MG63 (cell line): ENCODE data around the gene CYTH3. TPM values are rescaled to one million over a fixed set of nuclear protein-coding genes. Genes with fewer than 3 reads are reported as not detected.

Source experiments
- DNase-seq: peaks from one replicate; pipeline ENCODE4 v3.0.0-alpha.2; 2020
- H3K27me3 ChIP-seq: fragments of 250-450 bp; sonication (Bioruptor Pico); 2 replicates; pipeline ENCODE4 v1.5.1; 2020; ENCODE audit warnings: mild to moderate bottlenecking, moderate library complexity
- H3K36me3 ChIP-seq: fragments of 250-450 bp; sonication (Bioruptor Pico); 2 replicates; pipeline ENCODE4 v1.5.1; 2020; ENCODE audit warnings: mild to moderate bottlenecking, moderate library complexity
- H3K4me3 ChIP-seq: fragments of 250-450 bp; sonication (Bioruptor Pico); 2 replicates; pipeline ENCODE4 v1.5.1; 2020; ENCODE audit warnings: mild to moderate bottlenecking, moderate library complexity
- H3K9me3 ChIP-seq: fragments of 250-450 bp; sonication (Bioruptor Pico); 2 replicates; pipeline ENCODE4 v1.5.1; 2020; ENCODE audit warnings: mild to moderate bottlenecking, moderate library complexity
- total RNA-seq: library from RNA; depleted of rRNA; stranded (reverse); fragments of >200 nt; shearing (Covaris generic); gene quantifications from 2 replicates; pipeline ENCODE4 v1.2.3, GENCODE V29; 2014; ENCODE audit warnings: low replicate concordance

CYTH3 gene
- total RNA-seq, 1 experiment from 2014 or later, result 40.5 TPM

DNA sequence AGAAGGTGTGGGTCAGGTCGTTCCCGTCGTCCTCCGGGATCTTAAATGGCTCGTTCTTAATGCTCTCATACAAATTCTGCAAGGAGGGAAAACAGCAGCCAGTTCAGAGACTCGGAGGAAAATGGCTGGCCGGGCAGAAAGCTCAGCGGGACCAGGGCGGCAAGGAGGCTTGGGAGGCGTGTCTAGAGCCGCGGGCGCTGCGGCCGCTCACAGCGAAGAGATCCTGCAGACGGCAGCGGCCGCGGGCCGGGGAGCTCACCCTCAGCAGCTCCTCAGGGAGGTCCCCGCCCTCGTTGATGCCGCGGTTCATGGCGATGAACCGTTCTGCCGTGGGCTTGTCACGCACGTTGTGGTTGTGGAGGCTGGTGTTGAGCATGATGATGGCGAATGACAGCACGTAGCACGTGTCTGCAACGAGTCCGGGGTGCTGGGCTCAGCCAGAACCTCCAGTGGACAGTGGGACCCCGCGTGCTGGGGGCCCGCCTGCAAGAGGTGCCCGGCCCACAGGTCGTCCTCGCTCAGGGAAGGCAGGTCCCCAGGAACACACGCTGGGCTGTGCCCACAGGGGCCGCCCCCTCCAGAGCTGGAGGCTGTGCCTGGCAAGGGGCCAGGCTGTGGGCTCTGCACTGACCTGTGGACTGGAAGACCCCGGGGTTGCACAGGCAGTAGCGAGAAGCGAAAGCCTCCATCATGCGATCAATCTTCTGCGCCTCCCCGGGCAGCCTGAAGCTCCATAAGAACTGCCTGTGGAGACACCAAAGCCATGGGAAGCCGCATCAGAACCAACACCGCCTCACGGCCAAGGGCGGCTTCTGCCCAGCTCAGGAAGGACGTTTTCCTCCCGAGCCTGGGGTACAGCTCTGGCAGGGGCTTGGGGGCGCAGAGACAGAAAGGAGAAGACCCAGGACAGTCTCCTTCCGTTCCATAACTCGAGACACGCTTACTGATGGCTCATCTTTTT lies 101.6 kb downstream of the CYTH3 start:
- peaks cover 16% of the 10 kb centered on the region for H3K36me3 ChIP-seq
- no peaks in the 10 kb centered on the region for H3K27me3 ChIP-seq
- no peak overlapping the region for H3K4me3 ChIP-seq
- H3K9me3 ChIP-seq, result no peaks in the 10 kb centered on the region
- no peak for DNase-seq

DNA sequence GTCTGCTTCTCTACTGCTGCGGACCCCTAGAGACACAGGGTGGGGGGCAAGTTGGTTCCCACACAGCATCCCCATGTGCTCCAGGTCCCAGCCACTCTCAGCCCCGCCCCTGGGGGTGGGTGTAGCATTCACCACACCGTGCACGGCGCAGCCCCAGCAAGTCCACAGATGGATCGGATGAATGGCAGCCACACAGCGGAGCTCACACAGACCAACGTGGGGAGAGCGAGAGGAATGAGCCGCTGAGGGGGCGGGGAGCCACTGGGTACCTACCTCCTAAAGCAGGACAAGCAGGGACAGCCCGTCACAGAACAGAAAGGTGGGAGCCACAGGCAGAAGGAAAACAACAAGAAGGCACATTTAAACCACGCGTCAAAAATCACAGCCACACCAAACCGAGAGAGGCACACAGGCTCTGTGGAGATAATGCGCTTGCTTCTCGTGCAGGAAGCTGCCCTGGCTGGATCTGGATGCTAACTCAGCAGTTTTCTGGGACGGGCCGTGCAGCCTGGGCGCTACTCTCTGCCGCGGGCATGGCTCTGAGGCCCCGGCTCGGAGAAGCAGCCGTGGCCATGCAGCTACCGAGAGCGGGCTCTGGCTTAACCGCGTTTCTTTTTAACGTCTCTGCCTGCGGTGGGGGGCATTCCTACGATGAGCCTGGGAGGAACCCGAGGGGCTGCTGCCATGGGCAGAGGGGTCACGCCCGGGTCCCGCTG lies 102.5 kb downstream of the CYTH3 start:
- Histone ChIP-seq H3K9me3 (no peaks in the 10 kb centered on the region), H3K36me3 (peaks cover 18% of the 10 kb centered on the region), H3K4me3 (no peak overlapping the region), H3K27me3 (no peaks in the 10 kb centered on the region)
- DNase-seq, result no peak

DNA sequence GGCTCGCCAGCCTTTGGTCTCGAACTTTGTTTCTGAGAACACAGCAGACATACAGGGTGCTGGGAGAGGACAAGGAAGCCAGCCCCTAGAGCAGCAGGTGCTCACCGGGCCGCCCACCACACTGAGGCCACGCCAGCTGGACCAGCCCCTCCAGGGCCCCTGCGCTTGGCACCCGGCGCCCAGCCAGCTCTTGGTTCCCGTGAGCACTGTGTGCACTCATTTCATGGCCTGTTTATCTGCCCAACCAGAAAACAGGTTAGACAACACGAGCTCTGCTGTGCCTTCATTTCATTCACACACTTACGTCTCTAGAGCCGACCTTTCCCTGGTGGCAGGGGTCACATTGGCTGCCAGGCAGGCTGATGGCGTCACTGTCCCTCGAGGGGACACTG lies 104.0 kb downstream of the CYTH3 start:
- Histone ChIP-seq H3K4me3 (no peak overlapping the region), H3K9me3 (no peaks in the 10 kb centered on the region), H3K27me3 (no peaks in the 10 kb centered on the region), H3K36me3 (peaks cover 24% of the 10 kb centered on the region)
- no peak for DNase-seq

DNA sequence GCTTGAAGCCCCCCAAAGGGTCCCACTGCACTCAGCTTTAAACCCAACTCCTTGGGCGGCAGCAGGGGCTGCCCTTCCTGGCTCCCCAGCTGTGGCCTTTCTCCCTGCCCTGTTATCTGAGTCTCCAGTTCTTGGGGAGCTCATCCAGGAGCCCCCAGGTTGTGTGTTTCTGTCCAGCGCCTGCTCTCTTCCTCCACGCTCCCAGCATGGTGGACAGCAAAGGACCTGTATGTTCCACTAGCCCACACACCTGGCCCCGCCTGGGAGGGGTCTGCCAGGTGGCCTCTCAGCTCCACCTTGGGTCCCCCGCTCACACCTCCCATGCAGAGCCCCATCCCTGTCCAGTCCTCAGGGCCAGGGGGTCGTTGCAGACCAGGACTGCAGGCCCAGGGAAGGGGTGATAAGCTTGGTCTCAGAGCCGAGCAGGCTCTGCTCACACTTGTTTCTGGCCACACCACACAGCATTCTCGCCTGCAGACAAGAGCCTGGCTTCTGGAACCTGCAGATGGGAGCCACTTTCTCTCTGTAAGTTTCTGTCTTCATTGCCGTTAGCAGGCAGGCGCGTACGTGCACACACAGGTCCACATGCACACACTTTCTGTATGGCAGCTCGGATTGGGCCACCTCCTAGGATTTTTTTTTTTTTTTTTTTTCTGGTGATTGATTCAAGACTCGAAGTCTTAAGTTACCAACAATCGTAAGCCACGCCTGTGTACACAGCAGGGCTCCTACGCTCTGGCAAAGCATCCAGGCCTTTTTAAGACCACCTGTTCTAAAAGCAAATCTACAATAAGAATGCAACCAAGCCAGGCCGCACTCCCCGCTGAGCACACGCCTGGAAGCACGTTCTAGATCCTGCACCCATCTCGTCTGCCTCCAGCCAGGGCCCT lies 104.6 kb downstream of the CYTH3 start:
- H3K36me3 ChIP-seq, result peaks cover 22% of the 10 kb centered on the region
- no peak for DNase-seq
- no peak overlapping the region for H3K4me3 ChIP-seq
- no peaks in the 10 kb centered on the region for H3K27me3 ChIP-seq
- H3K9me3 ChIP-seq, result no peaks in the 10 kb centered on the region

DNA sequence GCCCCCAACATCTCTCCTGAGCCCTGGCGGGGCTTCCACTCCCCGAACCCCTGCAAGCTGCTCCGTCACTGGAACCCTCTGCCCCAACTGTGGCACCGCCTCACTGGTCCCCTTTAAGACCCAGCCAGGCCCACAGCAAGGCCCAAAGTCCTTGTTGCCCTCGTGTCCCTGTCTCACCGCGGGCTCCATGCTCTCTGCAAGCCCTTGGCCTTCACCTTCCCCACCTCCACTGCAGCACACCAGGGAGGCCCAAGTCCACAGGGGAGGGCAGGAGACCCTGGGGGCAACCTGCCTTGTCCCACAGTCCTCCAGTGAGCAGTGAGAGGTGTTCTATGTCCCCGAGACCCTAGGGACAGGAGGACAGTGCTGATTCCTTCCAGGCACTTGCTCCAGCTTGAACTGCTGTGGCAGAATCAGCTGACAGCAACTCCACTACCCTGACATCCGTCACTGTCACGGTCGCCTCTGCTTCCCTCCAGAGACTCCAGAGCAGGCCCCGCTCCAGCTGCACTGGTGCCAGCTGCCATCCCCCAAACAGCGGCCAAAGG lies 105.3 kb downstream of the CYTH3 start:
- DNase-seq, result no peak
- no peak overlapping the region for H3K4me3 ChIP-seq
- no peaks in the 10 kb centered on the region for H3K27me3 ChIP-seq
- H3K36me3 ChIP-seq, result peaks cover 19% of the 10 kb centered on the region; the same call in 1 of the 2 replicates
- no peaks in the 10 kb centered on the region for H3K9me3 ChIP-seq

DNA sequence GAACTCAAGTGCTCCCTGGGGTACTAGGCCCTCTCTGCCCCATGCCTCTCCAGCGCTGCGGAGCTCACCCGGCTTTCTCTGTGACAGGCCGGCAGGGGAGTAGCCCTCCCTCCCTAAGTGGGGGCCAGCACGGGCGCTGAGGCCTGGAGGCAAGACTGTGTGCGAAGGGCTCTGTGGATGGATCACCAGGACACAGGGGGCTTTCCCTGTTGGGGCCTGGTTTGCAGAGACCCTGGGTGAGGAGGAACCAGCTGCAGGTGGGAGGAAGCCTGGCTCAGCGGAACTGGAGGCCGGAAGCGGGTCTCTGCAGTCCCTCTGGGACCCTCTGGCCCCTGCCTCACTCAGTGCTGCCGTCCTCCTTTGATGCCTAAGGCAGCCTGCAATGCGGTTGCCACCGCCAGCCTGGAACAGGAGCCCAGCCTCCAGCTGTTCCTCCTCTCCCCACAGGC lies 106.0 kb downstream of the CYTH3 start:
- DNase-seq, result no peak
- H3K9me3 ChIP-seq, result no peaks in the 10 kb centered on the region
- no peaks in the 10 kb centered on the region for H3K27me3 ChIP-seq
- H3K36me3 ChIP-seq, result peaks cover 22% of the 10 kb centered on the region; the same call in 1 of the 2 replicates
- no peak overlapping the region for H3K4me3 ChIP-seq

DNA sequence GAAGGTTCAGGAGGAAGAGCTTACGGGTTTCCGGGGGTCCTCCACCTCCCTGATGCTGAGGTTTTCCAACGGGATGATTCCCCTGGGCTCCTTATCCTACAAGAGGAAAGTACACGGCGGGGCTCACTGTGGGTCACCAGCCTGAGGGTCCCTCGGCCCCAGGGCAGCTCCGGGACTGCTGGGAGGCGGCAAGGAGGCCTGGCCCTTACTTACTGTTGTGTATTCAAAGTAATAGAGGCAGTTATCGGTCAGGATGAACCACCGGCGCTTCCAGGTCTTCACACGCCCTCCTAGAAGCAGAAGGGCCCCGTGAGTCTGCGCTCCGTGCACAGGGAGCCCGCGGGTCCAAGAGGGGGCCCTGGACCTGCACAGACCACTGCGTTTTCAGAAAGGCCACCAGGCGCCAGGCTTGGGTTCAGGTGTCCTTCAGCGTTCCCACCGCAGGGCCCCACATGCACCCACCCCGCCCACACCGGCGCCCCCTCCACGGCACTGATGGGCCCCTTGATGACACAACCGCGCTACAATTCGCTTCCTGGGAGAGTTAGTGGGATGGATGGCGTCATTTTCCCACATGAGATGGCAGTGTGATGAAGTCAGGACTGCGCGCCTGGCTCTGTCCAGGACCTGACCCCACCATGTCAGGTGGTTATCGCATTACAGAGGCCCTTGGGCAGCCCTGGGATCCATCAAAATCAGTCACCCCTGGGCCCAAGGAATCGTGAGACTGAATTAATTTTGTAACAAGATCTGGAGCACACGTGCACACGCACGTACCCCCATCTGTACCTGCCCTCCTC lies 106.7 kb downstream of the CYTH3 start:
- H3K4me3 ChIP-seq, result no peak overlapping the region

DNA sequence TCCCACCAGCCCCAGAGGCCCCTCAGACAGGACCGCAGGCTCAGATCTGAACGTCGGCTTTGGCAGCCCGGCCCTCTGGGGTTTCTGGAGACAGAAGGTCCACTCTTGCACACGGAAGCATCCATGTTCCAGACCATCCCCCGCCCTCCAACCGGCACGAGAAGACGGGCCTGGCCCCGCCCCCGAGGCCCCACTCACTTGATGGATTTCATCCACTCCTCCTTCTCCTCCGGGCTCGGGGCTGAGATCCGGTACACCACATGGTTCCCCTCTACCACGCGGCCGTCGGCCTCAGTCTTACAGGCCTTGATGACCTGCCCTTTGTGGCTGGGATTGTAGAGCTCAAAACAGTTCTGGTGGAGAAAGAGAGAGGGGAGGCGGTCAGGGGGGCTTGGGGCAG lies 107.3 kb downstream of the CYTH3 start:
- Histone ChIP-seq H3K4me3 (no peak overlapping the region), H3K27me3 (no peaks in the 10 kb centered on the region), H3K9me3 (no peaks in the 10 kb centered on the region), H3K36me3 (peaks cover 28% of the 10 kb centered on the region)
- no peak for DNase-seq

More for the DNA sequence above, 106.7 kb downstream of the CYTH3 start:
- no peak for DNase-seq
- no peaks in the 10 kb centered on the region for H3K9me3 ChIP-seq
- H3K27me3 ChIP-seq, result no peaks in the 10 kb centered on the region
- H3K36me3 ChIP-seq, result peaks cover 26% of the 10 kb centered on the region

DNA sequence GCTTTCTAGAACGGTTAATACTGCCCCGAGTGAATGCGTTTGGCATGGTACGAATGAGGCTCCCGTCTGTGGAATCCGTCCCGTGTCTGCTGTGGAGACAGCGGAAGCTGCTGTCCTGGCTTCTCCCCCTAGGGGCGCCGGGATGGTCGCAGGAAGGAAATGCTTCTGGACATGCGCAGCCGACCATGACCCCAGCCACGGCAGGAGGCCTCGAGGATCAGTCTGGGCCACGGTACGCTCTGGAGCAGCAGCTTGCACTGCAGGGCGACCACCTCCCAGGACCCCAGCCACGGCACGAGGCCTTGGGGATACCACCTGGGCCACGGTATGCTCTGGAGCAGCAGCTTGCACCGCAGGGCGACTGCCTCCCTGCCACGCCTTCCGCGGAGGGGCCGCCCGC lies 107.9 kb downstream of the CYTH3 start:
- Histone ChIP-seq H3K9me3 (no peaks in the 10 kb centered on the region), H3K36me3 (peaks cover 33% of the 10 kb centered on the region), H3K4me3 (no peak overlapping the region), H3K27me3 (no peaks in the 10 kb centered on the region)
- DNase-seq, result no peak

DNA sequence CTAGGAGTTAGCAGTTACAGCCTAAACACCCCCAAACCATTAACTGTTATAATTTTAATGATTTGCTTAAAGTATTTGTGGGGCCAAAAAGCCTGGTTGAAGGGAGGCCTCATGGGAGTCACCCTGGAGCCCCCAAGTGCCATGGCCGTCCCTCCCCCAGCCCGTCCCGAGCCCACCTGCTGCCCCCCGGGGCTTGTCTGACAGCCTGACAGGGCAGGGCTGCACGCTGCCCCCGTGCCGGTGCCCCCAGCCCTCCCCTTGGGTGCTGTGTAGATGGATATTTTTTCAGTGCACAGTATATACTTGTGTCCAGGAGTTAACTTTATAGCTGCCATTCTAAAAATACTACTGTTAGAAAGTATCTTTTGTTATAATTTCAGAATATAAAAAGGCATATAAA lies 108.4 kb downstream of the CYTH3 start:
- Histone ChIP-seq H3K4me3 (no peak overlapping the region), H3K9me3 (no peaks in the 10 kb centered on the region), H3K36me3 (peaks cover 33% of the 10 kb centered on the region), H3K27me3 (no peaks in the 10 kb centered on the region)
- no peak for DNase-seq

DNA sequence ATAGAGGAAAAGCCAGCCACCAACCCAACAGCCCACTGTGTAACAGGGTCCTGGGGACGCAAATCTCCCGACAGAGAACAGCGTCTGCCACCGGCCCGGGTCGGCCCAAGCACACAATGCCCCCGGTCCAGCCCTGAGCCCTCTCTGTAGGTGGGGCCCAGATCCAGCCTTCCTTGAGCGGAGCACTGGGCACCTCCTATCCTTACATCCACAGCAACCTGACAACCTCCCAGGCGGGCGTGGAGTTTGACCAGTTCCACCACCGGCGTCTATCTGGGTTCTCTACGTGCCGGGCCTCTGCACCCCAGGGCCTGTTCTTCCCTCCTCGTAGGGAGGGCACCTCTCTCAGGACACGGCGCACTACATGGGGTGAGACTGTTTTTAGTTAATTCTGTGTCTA lies 109.0 kb downstream of the CYTH3 start:
- no peaks in the 10 kb centered on the region for H3K27me3 ChIP-seq
- peaks cover 34% of the 10 kb centered on the region for H3K36me3 ChIP-seq
- H3K9me3 ChIP-seq, result no peaks in the 10 kb centered on the region
- H3K4me3 ChIP-seq, result no peak overlapping the region
- DNase-seq, result no peak

DNA sequence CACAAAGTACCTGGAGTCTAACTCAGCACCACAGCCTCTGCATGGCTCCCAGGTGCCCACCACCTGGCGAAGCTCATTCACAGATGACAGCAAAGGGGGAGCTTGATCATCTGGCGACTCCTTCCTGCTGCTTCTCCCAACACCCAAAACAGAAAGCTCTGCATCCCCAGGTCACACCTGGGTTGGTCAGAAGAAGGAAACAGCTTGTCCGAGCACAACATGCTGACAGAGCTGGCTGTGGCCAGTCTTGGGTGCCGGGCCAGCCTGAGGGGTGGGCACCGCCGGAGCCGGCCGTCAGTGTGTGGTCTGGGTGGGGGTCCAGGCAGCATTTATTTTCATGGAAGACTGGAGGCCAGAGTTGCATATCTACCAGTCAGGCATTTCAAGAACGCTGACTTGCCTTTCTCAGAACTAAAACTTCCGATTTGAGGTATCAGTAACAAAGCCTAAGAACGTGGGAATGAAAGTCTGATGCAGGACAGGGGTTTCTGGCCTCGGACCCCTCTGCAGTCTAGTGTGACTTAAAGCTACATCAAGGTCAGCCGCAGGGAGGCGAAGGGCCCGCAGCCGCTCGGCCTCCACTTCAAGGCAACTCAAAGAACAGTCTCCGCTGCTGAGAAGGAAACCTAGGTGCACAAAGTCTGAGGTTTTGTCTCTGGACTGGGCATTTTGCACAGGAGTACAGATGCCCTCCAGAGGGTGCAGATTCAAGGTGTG lies 109.6 kb downstream of the CYTH3 start:
- Histone ChIP-seq H3K27me3 (no peaks in the 10 kb centered on the region), H3K4me3 (no peak overlapping the region), H3K9me3 (no peaks in the 10 kb centered on the region), H3K36me3 (peaks cover 37% of the 10 kb centered on the region)
- DNase-seq, result no peak

DNA sequence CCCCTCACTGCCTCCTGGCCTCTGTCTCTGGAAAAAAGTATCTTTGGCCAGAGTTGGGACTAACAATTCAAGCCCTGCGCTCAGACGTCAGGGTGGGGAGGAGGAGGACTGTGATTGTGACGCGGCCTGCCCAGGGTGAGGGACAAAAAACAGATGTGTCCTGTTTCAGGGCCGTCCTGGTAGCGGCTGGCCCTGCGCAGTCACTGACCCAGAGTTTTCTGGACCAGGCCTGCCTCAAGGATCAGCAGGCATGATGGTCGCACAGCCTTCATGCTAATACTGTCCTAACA lies 110.1 kb downstream of the CYTH3 start:
- Histone ChIP-seq H3K4me3 (no peak overlapping the region), H3K9me3 (no peaks in the 10 kb centered on the region), H3K36me3 (peaks cover 42% of the 10 kb centered on the region), H3K27me3 (no peaks in the 10 kb centered on the region)
- no peak for DNase-seq

DNA sequence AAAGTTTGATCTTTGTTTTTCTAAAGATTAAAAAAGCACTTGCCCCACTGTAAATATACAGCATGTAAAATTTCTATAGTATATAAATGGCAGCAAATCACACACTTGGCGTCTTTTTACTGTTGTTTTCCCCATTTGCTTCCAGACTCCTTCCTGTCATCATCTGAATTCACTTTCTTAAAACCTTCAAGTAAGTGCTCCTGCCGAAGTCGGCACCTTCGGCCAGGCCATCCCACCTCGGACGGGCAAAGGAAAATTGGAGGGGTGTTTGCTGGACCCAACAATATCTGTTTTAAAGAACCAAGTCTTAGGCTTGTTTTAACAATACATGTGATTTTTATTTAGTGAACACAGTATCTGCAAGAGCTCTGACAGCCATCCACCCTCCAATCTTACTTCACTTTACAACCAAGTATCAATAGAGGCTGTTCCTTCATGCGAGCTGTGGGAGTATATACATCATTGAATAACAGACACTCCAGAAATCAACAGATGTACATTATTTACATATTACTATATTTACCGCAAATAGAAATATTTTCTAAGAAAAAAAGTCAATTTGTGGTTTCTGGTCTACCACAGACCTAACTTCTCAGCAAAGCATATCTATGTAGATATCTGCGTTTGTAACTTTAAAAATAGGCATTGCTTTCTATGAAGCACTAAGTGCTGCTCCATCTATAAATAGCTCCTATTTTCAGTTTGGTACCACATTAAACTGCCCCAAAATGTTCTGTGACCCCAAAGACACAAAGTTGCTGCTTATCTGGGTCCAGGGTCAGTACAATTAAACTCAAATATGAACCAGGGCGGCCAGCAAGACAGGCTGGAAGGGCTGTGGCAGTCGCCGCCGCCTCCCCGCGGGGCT lies 110.7 kb downstream of the CYTH3 start:
- Histone ChIP-seq H3K27me3 (no peaks in the 10 kb centered on the region), H3K9me3 (no peaks in the 10 kb centered on the region), H3K4me3 (no peak overlapping the region), H3K36me3 (peaks cover 45% of the 10 kb centered on the region)
- DNase-seq, result no peak
